C4-2B (cell line): ENCODE measurements around the gene CCT7.

ENCODE experiments used
- ZFX ChIP-seq: fragments of 450-650 bp; IDR thresholded peaks from 2 replicates; pipeline ENCODE4 v1.6.1; 2017
- TF ChIP-seq, protein P1 (sequence below): fragments of 450-650 bp; conservative IDR thresholded peaks from 2 replicates; pipeline ENCODE4 v1.5.1; 2017; ENCODE audit warnings: mild to moderate bottlenecking

DNA sequence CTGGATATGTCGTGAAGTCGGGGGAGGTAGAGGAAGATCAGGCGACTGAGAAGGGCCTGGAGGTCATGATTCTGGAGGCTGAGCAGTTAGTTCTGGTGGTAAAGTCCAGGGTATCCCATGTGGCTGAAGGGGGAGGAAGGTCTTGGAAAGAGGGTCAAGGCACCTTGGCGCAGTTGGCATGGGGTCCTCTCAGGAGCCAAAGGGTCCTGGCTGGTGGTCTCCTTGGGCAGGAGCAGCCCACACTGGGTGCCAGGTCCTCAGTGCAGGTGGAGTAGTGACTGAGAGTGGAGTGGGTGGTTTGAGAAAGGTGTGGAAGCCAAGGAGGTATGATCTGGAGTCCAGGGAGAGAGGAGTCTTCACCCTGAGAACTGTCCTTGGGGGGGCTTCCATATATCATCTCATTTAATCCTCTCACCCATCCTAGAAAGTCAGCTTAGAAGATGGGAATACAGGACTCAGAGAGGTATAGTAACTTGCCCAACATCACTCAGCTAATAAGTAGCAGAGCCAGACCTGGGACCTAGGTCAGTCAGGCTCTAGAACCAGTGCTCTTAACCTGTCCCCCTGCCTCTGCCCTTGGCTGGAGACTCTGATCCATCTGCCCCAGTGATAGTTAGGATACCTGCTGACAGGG is 25.7 kb downstream of the CCT7 start:
- TF ChIP-seq, protein P1, sequence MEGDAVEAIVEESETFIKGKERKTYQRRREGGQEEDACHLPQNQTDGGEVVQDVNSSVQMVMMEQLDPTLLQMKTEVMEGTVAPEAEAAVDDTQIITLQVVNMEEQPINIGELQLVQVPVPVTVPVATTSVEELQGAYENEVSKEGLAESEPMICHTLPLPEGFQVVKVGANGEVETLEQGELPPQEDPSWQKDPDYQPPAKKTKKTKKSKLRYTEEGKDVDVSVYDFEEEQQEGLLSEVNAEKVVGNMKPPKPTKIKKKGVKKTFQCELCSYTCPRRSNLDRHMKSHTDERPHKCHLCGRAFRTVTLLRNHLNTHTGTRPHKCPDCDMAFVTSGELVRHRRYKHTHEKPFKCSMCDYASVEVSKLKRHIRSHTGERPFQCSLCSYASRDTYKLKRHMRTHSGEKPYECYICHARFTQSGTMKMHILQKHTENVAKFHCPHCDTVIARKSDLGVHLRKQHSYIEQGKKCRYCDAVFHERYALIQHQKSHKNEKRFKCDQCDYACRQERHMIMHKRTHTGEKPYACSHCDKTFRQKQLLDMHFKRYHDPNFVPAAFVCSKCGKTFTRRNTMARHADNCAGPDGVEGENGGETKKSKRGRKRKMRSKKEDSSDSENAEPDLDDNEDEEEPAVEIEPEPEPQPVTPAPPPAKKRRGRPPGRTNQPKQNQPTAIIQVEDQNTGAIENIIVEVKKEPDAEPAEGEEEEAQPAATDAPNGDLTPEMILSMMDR: no peak
- TF ChIP-seq ZFX: no peak
